H1 (cell line): ENCODE results near the gene TIAM2. TPM values are rescaled to one million over a fixed set of nuclear protein-coding genes. Genes with fewer than 3 reads are reported as not detected.

Experiments
- ATF3 ChIP-seq: IDR thresholded peaks from 2 replicates; pipeline ENCODE4 v1.6.1; 2011; ENCODE audit warnings: low read depth, mild to moderate bottlenecking, low read length; ENCODE audit not compliant: insufficient read depth
- CBX5 ChIP-seq: fragments of 300-800, 300-1000 bp; sonication (generic); IDR thresholded peaks from 2 replicates; pipeline ENCODE4 v1.7.1; 2016; ENCODE audit warnings: antibody characterized with exemption, low read length, low read depth
- polyA plus RNA-seq, 7 experiments: library from polyadenylated mRNA; depleted of rRNA in 3 of 7; stranded (reverse) in 5 of 7; unstranded in 2 of 7; fragments of >200 nt in 5 of 7; fragments of 200-250 nt in 2 of 7; gene quantifications; 1 replicate in 5 of 7; 2 replicates in 1 of 7; 4 replicates in 1 of 7; pipeline versions ENCODE4 v1.2.1 to v1.2.3, GENCODE V29; 2011 to 2013; ENCODE audit warnings: missing spikeins in 2 of 7, mixed read lengths in 2 of 7
- total RNA-seq: library from RNA; stranded (reverse); fragmentation: NEBNext Ultra II Directional; extraction: Animal tissue kit (Norgen Biotek cat#: 25700); gene quantifications from 2 replicates; pipeline ENCODE4 v1.2.1, GENCODE V29; 2021

Gene TIAM2
- total and polyA plus RNA-seq, 2 of the 8 experiments (the other 6 are each of a cell fraction or from before 2014, with no cell fraction given), result 7.4 to 23.9 TPM

- TF ChIP-seq ATF3 (no peak), CBX5 (no peak)
Observed at GRCh38 chr6:155291291-155291690, 296.2 kb downstream of the TIAM2 start (continued).
